GM10266 (cell line): ENCODE results near the gene BTBD16.

Experiments
- DNase-seq: peaks from one replicate; pipeline ENCODE4 v3.0.0; 2012; ENCODE audit errors: extremely low spot score
- TF ChIP-seq, protein P1 (sequence below): IDR thresholded peaks from 2 replicates; pipeline ENCODE4 v1.5.1; 2012; ENCODE audit warnings: mild to moderate bottlenecking, low read depth; ENCODE audit not compliant: control insufficient read depth, insufficient read depth; ENCODE audit errors: missing control alignments

Gene BTBD16

DNA sequence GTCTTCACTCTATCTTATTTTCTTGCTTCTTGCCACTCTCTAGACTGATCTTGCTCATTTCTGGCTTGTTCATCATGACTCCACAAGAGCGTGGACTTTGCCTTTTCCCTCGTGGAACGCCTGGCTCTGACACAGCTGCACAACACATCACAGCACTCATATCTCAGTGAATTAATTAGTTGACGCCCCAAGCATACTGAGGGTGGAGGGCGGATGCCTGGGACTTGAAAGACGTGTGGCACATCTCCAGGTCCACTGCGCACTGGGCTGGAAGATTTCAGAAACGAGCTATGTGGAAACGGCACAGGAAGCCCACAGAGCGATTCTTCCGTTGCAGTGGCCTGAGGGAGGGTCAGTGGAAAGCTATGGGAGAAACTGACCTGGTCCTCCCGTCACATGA lies 79.8 kb downstream of the BTBD16 start:
- DNase-seq: no peak
- TF ChIP-seq, protein P1, sequence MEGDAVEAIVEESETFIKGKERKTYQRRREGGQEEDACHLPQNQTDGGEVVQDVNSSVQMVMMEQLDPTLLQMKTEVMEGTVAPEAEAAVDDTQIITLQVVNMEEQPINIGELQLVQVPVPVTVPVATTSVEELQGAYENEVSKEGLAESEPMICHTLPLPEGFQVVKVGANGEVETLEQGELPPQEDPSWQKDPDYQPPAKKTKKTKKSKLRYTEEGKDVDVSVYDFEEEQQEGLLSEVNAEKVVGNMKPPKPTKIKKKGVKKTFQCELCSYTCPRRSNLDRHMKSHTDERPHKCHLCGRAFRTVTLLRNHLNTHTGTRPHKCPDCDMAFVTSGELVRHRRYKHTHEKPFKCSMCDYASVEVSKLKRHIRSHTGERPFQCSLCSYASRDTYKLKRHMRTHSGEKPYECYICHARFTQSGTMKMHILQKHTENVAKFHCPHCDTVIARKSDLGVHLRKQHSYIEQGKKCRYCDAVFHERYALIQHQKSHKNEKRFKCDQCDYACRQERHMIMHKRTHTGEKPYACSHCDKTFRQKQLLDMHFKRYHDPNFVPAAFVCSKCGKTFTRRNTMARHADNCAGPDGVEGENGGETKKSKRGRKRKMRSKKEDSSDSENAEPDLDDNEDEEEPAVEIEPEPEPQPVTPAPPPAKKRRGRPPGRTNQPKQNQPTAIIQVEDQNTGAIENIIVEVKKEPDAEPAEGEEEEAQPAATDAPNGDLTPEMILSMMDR: no peak

DNA sequence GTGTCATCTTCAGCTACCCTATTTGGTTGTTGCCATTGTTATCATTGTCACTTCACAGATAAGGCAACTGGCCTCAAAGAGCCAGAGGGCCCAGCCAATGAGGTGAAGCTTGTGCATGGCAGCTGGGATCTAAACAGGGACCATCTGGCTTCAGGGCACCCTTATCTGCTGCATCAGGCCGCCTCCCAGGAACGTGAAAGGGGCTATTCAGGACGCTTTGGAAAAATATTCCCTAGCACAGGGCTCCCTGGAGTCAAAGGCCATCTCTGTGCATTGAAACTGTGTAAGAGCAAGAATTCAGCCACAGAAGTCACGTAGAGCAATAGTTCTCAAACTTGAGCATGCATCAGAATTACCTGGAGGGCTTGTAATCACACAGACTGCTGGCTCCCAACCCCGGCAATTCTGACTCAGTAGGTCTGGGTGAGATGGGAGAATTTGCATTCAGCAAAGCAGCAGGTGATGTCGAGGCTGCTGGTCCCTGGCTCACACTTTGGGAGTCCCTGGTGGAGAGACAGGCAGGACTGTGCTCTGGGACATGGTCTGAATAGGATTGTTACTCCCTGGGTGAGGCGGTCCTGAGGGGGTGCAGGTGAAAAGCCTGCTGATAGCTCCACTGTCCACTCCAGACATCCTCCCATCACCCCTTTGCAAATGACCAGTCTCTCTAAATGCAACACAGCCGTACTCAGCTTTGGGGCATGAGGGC lies 81.9 kb downstream of the BTBD16 start:
- no peak for DNase-seq
- TF ChIP-seq, protein P1: no peak

DNA sequence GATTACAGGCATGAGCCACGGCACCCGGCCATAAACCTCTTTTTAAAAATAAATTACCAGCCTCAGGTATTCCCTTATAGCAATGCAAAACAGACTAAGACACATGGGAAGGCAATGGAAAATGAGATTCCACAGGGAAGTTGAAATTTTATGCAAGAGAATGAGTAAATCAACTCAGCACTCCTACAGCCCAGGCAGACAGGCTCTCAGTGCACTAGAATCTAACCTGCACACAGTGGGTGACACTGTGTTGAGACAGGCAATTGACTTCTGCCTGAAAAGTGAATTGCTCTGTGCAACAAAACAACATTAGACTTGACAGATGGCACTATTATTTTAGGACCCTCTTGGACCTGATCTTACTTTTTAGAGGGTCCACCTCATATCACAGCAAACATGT lies 83.3 kb downstream of the BTBD16 start:
- TF ChIP-seq, protein P1: no peak
- no peak for DNase-seq

DNA sequence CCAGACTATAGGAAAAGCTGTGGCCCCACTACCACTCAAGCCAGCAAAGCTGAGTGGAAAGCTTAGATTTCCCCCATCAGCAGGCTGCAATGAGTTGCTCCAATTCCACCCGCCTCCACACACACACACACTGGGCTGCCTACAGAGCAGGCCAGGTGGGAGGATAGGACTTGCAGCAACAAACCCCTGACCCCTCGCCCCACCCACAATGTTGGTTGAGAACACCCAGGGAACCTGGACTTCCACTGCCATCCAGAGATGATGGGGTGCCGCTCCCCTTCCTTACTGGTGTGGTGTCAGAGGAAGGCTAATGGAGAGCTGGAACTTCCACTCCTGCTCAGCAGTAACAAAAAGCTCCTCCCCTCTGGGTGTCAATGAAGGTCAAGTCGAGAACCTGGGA lies 86.6 kb downstream of the BTBD16 start:
- TF ChIP-seq, protein P1: no peak
- no peak for DNase-seq

DNA sequence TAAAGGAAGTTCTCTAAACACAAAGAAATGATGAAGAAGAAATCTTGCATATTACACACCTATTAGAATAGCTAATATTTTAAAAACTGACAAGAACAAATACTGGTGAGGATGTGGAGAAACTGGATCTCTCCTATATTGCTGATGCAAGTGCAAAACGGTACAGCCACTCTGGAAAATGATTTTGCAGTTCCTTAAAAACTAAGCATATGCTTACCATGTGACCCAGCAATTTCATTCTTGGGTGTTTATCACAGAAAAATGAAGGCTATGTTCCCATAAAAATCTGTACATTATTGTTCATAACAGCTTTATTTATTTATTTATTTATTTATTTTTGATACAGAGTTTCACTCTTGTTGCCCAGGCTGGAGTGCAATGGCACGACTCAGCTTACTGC lies 88.5 kb downstream of the BTBD16 start:
- TF ChIP-seq, protein P1: no peak
- DNase-seq: no peak

DNA sequence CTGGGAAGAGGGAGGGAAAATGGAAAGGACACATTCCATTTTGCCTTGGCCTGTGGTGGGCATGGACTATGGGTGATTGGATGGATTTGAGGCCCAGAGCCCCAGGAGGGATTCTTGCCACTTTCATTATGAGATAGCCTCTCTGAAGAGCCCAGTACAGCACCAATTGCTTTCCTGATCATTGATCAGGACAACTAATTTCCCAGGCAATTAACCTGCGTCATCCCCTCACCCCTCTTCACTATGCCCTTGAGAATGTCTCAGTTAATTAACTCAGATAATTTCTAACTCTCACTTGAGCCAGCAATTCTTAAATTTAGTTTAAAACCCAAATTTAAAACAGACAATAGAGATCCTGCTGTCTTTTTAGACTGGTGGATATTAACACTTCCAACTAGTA lies 90.0 kb downstream of the BTBD16 start:
- TF ChIP-seq, protein P1: no peak
- no peak for DNase-seq

DNA sequence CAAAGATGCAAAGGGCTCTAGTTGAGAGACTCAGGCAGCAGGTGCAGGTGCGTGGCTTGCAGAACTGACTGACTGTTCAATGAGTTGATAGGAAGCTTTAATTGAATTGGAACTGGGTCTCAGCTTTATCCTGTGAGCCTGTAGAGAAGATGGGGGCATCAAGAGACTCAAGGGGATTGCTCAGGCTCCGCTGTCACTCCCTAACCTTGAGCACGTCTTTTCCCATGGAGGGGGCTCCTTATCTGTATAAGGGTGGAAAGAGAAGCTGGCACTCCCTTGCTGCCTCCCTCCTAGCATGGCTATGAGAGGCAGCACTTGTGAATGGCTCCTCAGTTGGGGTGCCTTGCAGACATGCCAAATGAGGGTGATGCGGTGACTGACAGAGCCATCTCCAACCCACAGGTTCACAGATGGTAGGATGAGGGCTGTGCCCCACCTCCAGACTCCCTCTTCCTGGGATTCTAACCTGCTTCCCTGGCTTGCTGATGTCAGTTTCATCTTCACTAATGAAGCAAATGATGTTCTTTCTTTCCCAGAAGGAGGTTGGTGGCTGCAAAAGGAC lies 91.0 kb downstream of the BTBD16 start:
- no peak for DNase-seq
- TF ChIP-seq, protein P1: no peak
